Measurements from ENCODE around the gene CAMK2A. TPM values are rescaled to one million over a fixed set of nuclear protein-coding genes. Genes with fewer than 3 reads are reported as not detected.

CAMK2A gene
- polyA plus RNA-seq, 1 donor (not counting 4 experiments of a cell fraction or from before 2014, with no cell fraction given), result 0.05 TPM

DNA sequence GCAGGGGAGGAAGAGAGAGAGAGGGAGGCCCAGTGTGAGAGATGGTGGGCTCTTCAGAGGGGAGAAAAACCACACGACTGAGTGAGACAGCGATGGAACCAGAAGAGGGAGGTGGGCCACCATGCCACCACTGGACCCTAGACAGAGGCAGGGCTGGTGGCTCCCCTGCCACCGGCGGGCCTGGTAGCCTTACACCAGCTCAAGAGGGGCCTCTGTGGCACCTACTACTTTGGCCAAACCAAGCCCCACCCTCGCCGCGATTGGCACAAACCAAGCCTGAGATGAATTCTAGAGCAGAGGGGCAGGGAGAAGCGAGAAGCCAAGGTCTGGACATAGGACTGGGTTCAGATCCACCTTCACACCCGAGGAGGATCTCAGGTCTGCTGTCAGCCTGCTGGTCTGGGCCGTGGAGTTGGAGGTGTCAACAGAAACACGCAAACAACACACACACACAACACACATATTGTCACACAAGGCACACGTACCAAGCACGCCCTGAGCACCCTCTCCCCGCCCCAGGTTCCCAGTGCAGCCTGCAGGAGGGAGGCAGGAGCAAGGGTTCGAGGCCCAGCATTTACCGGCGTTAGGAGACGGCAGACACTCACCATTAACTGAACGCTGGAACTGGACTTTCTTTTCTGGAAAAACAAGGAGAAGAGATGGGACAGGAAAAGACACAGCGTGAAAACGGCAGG is 50.3 kb downstream of the CAMK2A start:
- Histone ChIP-seq H3K27me3 (ENCODE audit: control insufficient read depth, extremely low read depth, insufficient read depth, low read length) (peaks cover 6% of the 10 kb centered on the region), H3K4me1 (ENCODE audit: control insufficient read depth, extremely low read depth, insufficient read depth, low read length) (no peaks in the 10 kb centered on the region), H3K36me3 (ENCODE audit: control insufficient read depth in 2 of 2, extremely low read depth in 1 of 2, insufficient read depth in 2 of 2, low read length in 2 of 2) (no peaks in the 10 kb centered on the region), H3K9me1 (ENCODE audit: control insufficient read depth, extremely low read depth, insufficient read depth, low read length) (no peaks in the 10 kb centered on the region), H3K79me2 (ENCODE audit: control insufficient read depth, insufficient read depth, low read length) (no peaks in the 10 kb centered on the region), H3K27ac (ENCODE audit: control insufficient read depth, insufficient read depth, low read length) (no peak overlapping the region), H4K20me1 (ENCODE audit: control insufficient read depth, extremely low read depth, insufficient read depth, low read length) (no peaks in the 10 kb centered on the region), H3K4me3 (ENCODE audit: control insufficient read depth in 2 of 3, extremely low read depth in 1 of 3, insufficient read depth in 2 of 3, low read depth in 1 of 3, low read length in 3 of 3) (no peak overlapping the region), H3K9ac (ENCODE audit: control insufficient read depth, extremely low read depth, insufficient read depth, low read length) (no peak overlapping the region), H3K4me2 (ENCODE audit: control insufficient read depth, extremely low read depth, insufficient read depth, low read depth, low read length) (no peak overlapping the region), H2AFZ (ENCODE audit: control insufficient read depth, low read length) (no peak overlapping the region), H3K9me3 (ENCODE audit: control insufficient read depth, low read depth, low read length) (no peaks in the 10 kb centered on the region)
- dilution Hi-C loops (cut with MboI; ENCODE audit: extremely low pct_ligation_motif_present, low sequenced_read_pairs), result no loop called here
- FAIRE-seq (no peak), DNase-seq (ENCODE audit: low read depth, low spot score) (no peak)
- TF ChIP-seq, protein P1, sequence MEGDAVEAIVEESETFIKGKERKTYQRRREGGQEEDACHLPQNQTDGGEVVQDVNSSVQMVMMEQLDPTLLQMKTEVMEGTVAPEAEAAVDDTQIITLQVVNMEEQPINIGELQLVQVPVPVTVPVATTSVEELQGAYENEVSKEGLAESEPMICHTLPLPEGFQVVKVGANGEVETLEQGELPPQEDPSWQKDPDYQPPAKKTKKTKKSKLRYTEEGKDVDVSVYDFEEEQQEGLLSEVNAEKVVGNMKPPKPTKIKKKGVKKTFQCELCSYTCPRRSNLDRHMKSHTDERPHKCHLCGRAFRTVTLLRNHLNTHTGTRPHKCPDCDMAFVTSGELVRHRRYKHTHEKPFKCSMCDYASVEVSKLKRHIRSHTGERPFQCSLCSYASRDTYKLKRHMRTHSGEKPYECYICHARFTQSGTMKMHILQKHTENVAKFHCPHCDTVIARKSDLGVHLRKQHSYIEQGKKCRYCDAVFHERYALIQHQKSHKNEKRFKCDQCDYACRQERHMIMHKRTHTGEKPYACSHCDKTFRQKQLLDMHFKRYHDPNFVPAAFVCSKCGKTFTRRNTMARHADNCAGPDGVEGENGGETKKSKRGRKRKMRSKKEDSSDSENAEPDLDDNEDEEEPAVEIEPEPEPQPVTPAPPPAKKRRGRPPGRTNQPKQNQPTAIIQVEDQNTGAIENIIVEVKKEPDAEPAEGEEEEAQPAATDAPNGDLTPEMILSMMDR (optimal IDR thresholded peaks at IDR 0.05 in 1 of 3, IDR thresholded peaks at IDR 0.05 in 1 of 3, conservative IDR thresholded peaks at IDR 0.05 in 1 of 3; ENCODE audit: extremely low read depth in 1 of 3, insufficient read depth in 2 of 3, low read length in 3 of 3), result no peak
- no peak for TF ChIP-seq EZH2 (IDR thresholded peaks at IDR 0.05; ENCODE audit: low read length)

DNA sequence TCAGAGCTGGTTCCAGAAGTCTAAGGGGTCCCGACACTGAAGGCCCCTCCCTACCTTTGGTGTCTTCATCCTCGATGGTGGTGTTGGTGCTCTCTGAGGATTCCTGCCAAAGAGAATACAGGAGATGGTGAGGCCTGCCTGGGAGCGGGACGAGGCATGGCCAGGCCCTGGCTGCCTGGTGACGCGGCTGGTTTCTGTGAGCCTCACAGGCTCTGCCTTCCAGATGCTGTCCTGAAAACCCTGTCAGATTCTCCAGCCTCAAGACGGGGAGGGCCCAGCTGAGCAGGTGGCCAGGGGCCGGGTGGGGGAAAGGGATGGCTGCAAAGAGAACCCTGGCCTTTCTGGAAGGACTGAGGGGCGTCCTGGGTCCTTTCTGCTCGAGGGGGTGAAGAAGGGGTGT is 50.9 kb downstream of the CAMK2A start:
- no peak overlapping the region for H2AFZ ChIP-seq (ENCODE audit: control insufficient read depth, low read length)
- no peaks in the 10 kb centered on the region for H3K9me1 ChIP-seq (ENCODE audit: control insufficient read depth, extremely low read depth, insufficient read depth, low read length)
- peaks cover 6% of the 10 kb centered on the region for H3K27me3 ChIP-seq (ENCODE audit: control insufficient read depth, extremely low read depth, insufficient read depth, low read length)
- H3K4me2 ChIP-seq (ENCODE audit: control insufficient read depth, extremely low read depth, insufficient read depth, low read depth, low read length), result no peak overlapping the region
- H3K79me2 ChIP-seq (ENCODE audit: control insufficient read depth, insufficient read depth, low read length), result no peaks in the 10 kb centered on the region
- dilution Hi-C loops (cut with MboI; ENCODE audit: extremely low pct_ligation_motif_present, low sequenced_read_pairs), result no loop called here
- H3K9me3 ChIP-seq (ENCODE audit: control insufficient read depth, low read depth, low read length), result no peaks in the 10 kb centered on the region
- H3K27ac ChIP-seq (ENCODE audit: control insufficient read depth, insufficient read depth, low read length), result no peak overlapping the region
- FAIRE-seq (no peak), DNase-seq (ENCODE audit: low read depth, low spot score) (no peak)
- no peak for TF ChIP-seq EZH2 (IDR thresholded peaks at IDR 0.05; ENCODE audit: low read length)
- TF ChIP-seq, protein P1 (optimal IDR thresholded peaks at IDR 0.05 in 1 of 3, IDR thresholded peaks at IDR 0.05 in 1 of 3, conservative IDR thresholded peaks at IDR 0.05 in 1 of 3; ENCODE audit: extremely low read depth in 1 of 3, insufficient read depth in 2 of 3, low read length in 3 of 3), result no peak
- no peak overlapping the region for H3K9ac ChIP-seq (ENCODE audit: control insufficient read depth, extremely low read depth, insufficient read depth, low read length)
- no peaks in the 10 kb centered on the region for H3K4me1 ChIP-seq (ENCODE audit: control insufficient read depth, extremely low read depth, insufficient read depth, low read length)
- H3K4me3 ChIP-seq (ENCODE audit: control insufficient read depth in 2 of 3, extremely low read depth in 1 of 3, insufficient read depth in 2 of 3, low read depth in 1 of 3, low read length in 3 of 3), result no peak overlapping the region
- no peaks in the 10 kb centered on the region for H3K36me3 ChIP-seq (ENCODE audit: control insufficient read depth in 2 of 2, extremely low read depth in 1 of 2, insufficient read depth in 2 of 2, low read length in 2 of 2)
- H4K20me1 ChIP-seq (ENCODE audit: control insufficient read depth, extremely low read depth, insufficient read depth, low read length), result no peaks in the 10 kb centered on the region
